Measurements from ENCODE around the gene SHISA7.

The SHISA7 gene

DNA sequence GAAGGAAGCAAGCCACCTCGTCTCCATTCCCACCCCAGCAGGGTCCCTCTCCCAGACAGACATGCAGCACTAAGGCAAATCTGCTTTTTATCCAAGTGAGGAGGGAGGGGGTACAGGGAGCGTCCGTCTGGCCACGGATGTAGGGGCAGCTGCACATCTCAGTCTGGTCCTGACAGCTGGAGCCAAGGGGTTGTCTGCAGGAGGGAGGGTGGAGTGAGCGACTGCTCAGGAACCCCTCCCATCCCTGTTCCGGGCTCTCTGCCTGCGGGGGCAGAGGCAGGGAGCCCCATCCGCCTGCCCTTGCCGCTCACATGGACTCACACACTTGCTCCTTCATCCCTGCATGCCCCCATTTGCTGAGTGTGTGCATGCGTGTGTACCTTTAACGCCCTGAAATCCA lies 63.9 kb downstream of the SHISA7 start:
- DNase-seq (ENCODE audit: insufficient read length, low spot score) (no peak), FAIRE-seq (no peak)
- no peak for TF ChIP-seq POLR2A (IDR thresholded peaks at IDR 0.05; ENCODE audit: low read depth, low read length)
